Measurements from ENCODE around the gene OLFM2.

Gene OLFM2

DNA sequence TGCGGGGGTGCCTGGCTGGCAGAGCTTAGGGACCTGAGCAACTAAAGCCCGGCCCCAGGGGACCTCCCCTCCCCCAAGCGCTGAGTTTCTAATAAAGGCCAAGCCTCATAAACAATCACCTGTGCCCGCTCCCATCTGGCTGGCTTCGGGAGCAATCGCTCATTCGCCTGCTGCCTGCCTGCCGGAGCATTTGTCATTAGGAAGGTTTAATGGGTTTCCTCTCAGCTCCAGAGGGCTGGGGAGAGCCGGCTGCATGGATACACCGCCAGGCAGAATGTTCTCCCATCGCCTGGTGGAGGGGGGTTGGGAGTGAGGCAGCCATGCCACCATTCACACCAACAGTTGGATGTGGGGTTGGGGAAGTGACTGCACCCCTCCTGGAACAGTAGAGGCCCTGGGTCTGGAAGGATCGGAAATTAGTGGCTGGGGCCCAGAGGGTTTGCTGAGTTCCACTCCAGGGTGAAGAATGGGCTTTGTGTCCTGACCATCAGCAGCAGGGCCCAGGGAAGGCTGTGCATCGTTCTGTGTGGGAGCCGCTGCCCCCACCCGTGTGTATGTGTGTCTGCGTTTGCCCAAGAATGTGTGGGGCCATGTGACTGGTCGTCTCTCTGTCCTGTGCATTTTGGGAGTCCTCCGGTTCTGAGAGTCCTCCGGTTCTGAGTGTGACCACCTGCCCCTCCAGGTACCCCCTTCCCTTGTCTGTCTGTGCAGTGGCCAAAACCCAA, 85.9 kb downstream of the OLFM2 start:
- no peaks in the 10 kb centered on the region for H3K9me3 ChIP-seq (ENCODE audit: insufficient read depth, low read depth, low read length)
- no peak overlapping the region for H3K4me2 ChIP-seq (ENCODE audit: low read depth, low read length, poor library complexity, severe bottlenecking)
- no peaks in the 10 kb centered on the region for H3K9me2 ChIP-seq (replicated peaks; ENCODE audit: low read depth, low read length)
- no peaks in the 10 kb centered on the region for H4K20me1 ChIP-seq (ENCODE audit: insufficient read depth, low read length, poor library complexity, severe bottlenecking)
- no peak overlapping the region for H3K9ac ChIP-seq (ENCODE audit: low read depth, low read length, poor library complexity, severe bottlenecking)
- H3K4me1 ChIP-seq (ENCODE audit: insufficient read depth, low read length, poor library complexity, severe bottlenecking): no peaks in the 10 kb centered on the region
- H2AFZ ChIP-seq (ENCODE audit: low read length): no peak overlapping the region
- peaks cover 4% of the 10 kb centered on the region; the same call in 1 of the 2 replicates for H3K79me2 ChIP-seq (ENCODE audit: insufficient read depth, low read length)
- H3K4me3 ChIP-seq (ENCODE audit: low read length, poor library complexity, severe bottlenecking): no peak overlapping the region
- no peaks in the 10 kb centered on the region for H3F3A ChIP-seq (ENCODE audit: low read depth)
- no peaks in the 10 kb centered on the region for H3K27me3 ChIP-seq (ENCODE audit: insufficient read depth, low read length, poor library complexity, severe bottlenecking)
- no peak for TF ChIP-seq EZH2phosphoT487 (IDR thresholded peaks at IDR 0.05; ENCODE audit: borderline replicate concordance)
- TF ChIP-seq, protein P1, sequence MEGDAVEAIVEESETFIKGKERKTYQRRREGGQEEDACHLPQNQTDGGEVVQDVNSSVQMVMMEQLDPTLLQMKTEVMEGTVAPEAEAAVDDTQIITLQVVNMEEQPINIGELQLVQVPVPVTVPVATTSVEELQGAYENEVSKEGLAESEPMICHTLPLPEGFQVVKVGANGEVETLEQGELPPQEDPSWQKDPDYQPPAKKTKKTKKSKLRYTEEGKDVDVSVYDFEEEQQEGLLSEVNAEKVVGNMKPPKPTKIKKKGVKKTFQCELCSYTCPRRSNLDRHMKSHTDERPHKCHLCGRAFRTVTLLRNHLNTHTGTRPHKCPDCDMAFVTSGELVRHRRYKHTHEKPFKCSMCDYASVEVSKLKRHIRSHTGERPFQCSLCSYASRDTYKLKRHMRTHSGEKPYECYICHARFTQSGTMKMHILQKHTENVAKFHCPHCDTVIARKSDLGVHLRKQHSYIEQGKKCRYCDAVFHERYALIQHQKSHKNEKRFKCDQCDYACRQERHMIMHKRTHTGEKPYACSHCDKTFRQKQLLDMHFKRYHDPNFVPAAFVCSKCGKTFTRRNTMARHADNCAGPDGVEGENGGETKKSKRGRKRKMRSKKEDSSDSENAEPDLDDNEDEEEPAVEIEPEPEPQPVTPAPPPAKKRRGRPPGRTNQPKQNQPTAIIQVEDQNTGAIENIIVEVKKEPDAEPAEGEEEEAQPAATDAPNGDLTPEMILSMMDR (conservative IDR thresholded peaks at IDR 0.05; ENCODE audit: low read length): no peak
- H3K36me3 ChIP-seq (ENCODE audit: insufficient read depth, low read length): peaks cover 36% of the 10 kb centered on the region; the same call in 1 of the 2 replicates

DNA sequence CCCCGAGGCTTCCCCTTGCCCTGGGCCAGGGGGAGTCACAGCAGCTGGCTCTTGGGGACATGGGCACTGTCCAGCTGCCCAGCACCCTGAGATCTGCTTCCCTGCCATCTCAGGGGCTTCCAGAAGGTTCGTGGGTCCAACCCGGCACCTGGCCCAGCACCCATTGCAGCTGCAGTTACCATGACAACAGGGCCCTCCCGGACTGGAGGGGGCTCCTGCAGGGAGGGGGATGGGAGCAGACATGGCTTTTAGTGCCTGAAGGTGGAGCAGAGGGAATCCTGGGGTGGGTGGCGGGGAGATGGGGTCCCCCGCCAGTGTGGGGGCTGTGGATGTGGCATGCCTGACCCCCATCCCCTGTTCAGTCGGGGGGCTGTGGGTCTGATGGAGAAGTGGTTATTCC, 86.5 kb downstream of the OLFM2 start:
- H4K20me1 ChIP-seq (ENCODE audit: insufficient read depth, low read length, poor library complexity, severe bottlenecking): no peaks in the 10 kb centered on the region

DNA sequence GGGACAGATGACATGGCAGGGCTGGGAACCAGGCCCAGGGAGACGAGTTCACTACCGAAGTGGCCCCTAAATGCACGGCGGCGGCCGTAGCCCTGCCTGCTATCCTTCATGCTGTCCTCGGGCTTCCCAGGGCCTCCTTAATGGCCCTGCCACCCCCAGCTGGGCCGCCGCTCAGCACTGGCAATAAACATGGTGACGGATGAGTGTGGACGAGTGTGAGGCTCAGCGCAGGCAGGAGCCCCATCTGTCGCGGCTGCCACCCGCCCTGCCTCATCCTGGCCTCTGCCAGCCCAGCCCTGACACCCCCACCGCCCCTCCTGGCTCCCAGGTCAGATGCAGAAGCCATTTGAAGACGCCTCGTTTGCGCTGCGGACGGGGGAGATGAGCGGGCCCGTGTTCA, 87.6 kb downstream of the OLFM2 start:
- H3K27me3 ChIP-seq (ENCODE audit: insufficient read depth, low read length, poor library complexity, severe bottlenecking): no peaks in the 10 kb centered on the region
- no peak overlapping the region for H2AFZ ChIP-seq (ENCODE audit: low read length)
- H3K4me3 ChIP-seq (ENCODE audit: low read length, poor library complexity, severe bottlenecking): no peak overlapping the region
- no peak overlapping the region for H3K9ac ChIP-seq (ENCODE audit: low read depth, low read length, poor library complexity, severe bottlenecking)
- no peaks in the 10 kb centered on the region for H3K9me2 ChIP-seq (replicated peaks; ENCODE audit: low read depth, low read length)
- H3K9me3 ChIP-seq (ENCODE audit: insufficient read depth, low read depth, low read length): no peaks in the 10 kb centered on the region
- H3F3A ChIP-seq (ENCODE audit: low read depth): no peaks in the 10 kb centered on the region
- no peak overlapping the region for H3K4me2 ChIP-seq (ENCODE audit: low read depth, low read length, poor library complexity, severe bottlenecking)
- no peaks in the 10 kb centered on the region for H3K4me1 ChIP-seq (ENCODE audit: insufficient read depth, low read length, poor library complexity, severe bottlenecking)
- peaks cover 50% of the 10 kb centered on the region; the same call in 1 of the 2 replicates for H3K36me3 ChIP-seq (ENCODE audit: insufficient read depth, low read length)
- no peaks in the 10 kb centered on the region for H4K20me1 ChIP-seq (ENCODE audit: insufficient read depth, low read length, poor library complexity, severe bottlenecking)
- peaks cover 4% of the 10 kb centered on the region; the same call in 1 of the 2 replicates for H3K79me2 ChIP-seq (ENCODE audit: insufficient read depth, low read length)
- TF ChIP-seq, protein P1 (conservative IDR thresholded peaks at IDR 0.05; ENCODE audit: low read length): no peak

More for the DNA sequence above, 86.5 kb downstream of the OLFM2 start:
- H3K4me2 ChIP-seq (ENCODE audit: low read depth, low read length, poor library complexity, severe bottlenecking): no peak overlapping the region
- no peaks in the 10 kb centered on the region for H3K9me3 ChIP-seq (ENCODE audit: insufficient read depth, low read depth, low read length)
- no peak overlapping the region for H3K4me3 ChIP-seq (ENCODE audit: low read length, poor library complexity, severe bottlenecking)
- no peaks in the 10 kb centered on the region for H3K27me3 ChIP-seq (ENCODE audit: insufficient read depth, low read length, poor library complexity, severe bottlenecking)
- no peak overlapping the region for H2AFZ ChIP-seq (ENCODE audit: low read length)
- peaks cover 41% of the 10 kb centered on the region; the same call in 1 of the 2 replicates for H3K36me3 ChIP-seq (ENCODE audit: insufficient read depth, low read length)
- H3K79me2 ChIP-seq (ENCODE audit: insufficient read depth, low read length): peaks cover 4% of the 10 kb centered on the region; the same call in 1 of the 2 replicates
- TF ChIP-seq EZH2phosphoT487 (IDR thresholded peaks at IDR 0.05; ENCODE audit: borderline replicate concordance): no peak
- TF ChIP-seq, protein P1 (conservative IDR thresholded peaks at IDR 0.05; ENCODE audit: low read length): no peak
- H3K9ac ChIP-seq (ENCODE audit: low read depth, low read length, poor library complexity, severe bottlenecking): no peak overlapping the region
- H3K9me2 ChIP-seq (replicated peaks; ENCODE audit: low read depth, low read length): no peaks in the 10 kb centered on the region
- no peaks in the 10 kb centered on the region for H3K4me1 ChIP-seq (ENCODE audit: insufficient read depth, low read length, poor library complexity, severe bottlenecking)
- no peaks in the 10 kb centered on the region for H3F3A ChIP-seq (ENCODE audit: low read depth)

Data from Loucy (cell line).